Suprapubic skin (tissue), 4 donors: ENCODE results near the gene ACSL6.

ENCODE experiments used
- EP300 ChIP-seq: sonication (generic); formaldehyde crosslinking; IDR thresholded peaks from one replicate; pipeline ENCODE4 v1.6.1; 2017; ENCODE audit warnings: antibody characterized with exemption
- POLR2A ChIP-seq, 2 donors: fragments of 450-650 bp; IDR thresholded peaks; one replicate each; pipeline ENCODE4 v1.6.1; 2017; ENCODE audit warnings: antibody characterized with exemption in 2 of 2, mild to moderate bottlenecking in 2 of 2, moderate library complexity in 2 of 2
- POLR2AphosphoS5 ChIP-seq, 3 donors: sonication (generic); formaldehyde crosslinking; IDR thresholded peaks; one replicate each; pipeline ENCODE4 v1.6.1; 2017; ENCODE audit warnings: antibody characterized with exemption in 3 of 3
- TF ChIP-seq, protein P1 (sequence below), 2 donors: fragments of 200-600 bp in 1 of 2; fragments of 450-650 bp in 1 of 2; sonication (generic) in 1 of 2; IDR thresholded peaks; one replicate each; pipeline ENCODE4 v1.5.1; 2016 to 2019; ENCODE audit warnings: antibody characterized with exemption in 2 of 2, mild to moderate bottlenecking in 1 of 2, moderate library complexity in 1 of 2

DNA sequence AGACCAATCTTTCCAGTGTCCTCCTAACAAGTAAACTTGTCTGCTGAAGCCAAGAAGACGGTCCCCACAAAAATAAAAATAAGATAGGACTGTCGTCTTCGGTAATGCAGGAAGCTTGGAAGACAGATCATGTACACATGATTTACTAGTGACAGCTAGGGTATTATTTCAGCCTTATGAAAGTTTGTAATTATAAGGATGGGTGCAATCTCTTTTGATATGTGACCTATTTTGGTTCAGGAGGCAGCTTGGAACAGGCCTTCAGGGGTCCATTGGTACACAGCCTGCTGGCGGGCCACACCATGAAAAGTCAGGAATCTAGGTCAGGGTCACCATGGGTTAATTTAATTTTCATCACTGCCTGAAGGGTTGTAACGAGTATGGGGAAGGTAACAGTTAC lies 52.3 kb downstream of the ACSL6 start:
- TF ChIP-seq, protein P1, sequence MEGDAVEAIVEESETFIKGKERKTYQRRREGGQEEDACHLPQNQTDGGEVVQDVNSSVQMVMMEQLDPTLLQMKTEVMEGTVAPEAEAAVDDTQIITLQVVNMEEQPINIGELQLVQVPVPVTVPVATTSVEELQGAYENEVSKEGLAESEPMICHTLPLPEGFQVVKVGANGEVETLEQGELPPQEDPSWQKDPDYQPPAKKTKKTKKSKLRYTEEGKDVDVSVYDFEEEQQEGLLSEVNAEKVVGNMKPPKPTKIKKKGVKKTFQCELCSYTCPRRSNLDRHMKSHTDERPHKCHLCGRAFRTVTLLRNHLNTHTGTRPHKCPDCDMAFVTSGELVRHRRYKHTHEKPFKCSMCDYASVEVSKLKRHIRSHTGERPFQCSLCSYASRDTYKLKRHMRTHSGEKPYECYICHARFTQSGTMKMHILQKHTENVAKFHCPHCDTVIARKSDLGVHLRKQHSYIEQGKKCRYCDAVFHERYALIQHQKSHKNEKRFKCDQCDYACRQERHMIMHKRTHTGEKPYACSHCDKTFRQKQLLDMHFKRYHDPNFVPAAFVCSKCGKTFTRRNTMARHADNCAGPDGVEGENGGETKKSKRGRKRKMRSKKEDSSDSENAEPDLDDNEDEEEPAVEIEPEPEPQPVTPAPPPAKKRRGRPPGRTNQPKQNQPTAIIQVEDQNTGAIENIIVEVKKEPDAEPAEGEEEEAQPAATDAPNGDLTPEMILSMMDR (IDR thresholded peaks at IDR 0.05) = no peak
- no peak for TF ChIP-seq POLR2AphosphoS5 (IDR thresholded peaks at IDR 0.05)
- no peak for TF ChIP-seq POLR2A (IDR thresholded peaks at IDR 0.05)
- TF ChIP-seq EP300 = no peak
